ENCODE results near the gene CACHD1. TPM values are rescaled to one million over a fixed set of nuclear protein-coding genes. Genes with fewer than 3 reads are reported as not detected.

CACHD1 gene
- total and polyA plus RNA-seq, 2 of the 8 experiments (the other 6 are each of a cell fraction or from before 2014, with no cell fraction given): 22.2 to 42.5 TPM

GRCh38 chr1:64686828-64687724 is 217.1 kb downstream of the CACHD1 start (continued):
- TF ChIP-seq CHD7 (IDR thresholded peaks at IDR 0.05; ENCODE audit: insufficient replicate concordance, low read length) (peak; percentile 49), RAD21 (IDR thresholded peaks at IDR 0.05 in 1 of 2, conservative IDR thresholded peaks at IDR 0.05 in 1 of 2; ENCODE audit: low read depth in 2 of 2, low read length in 2 of 2) (peak; percentile 67 to 70)
- TF ChIP-seq, protein P1, sequence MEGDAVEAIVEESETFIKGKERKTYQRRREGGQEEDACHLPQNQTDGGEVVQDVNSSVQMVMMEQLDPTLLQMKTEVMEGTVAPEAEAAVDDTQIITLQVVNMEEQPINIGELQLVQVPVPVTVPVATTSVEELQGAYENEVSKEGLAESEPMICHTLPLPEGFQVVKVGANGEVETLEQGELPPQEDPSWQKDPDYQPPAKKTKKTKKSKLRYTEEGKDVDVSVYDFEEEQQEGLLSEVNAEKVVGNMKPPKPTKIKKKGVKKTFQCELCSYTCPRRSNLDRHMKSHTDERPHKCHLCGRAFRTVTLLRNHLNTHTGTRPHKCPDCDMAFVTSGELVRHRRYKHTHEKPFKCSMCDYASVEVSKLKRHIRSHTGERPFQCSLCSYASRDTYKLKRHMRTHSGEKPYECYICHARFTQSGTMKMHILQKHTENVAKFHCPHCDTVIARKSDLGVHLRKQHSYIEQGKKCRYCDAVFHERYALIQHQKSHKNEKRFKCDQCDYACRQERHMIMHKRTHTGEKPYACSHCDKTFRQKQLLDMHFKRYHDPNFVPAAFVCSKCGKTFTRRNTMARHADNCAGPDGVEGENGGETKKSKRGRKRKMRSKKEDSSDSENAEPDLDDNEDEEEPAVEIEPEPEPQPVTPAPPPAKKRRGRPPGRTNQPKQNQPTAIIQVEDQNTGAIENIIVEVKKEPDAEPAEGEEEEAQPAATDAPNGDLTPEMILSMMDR (IDR thresholded peaks at IDR 0.05; ENCODE audit: control extremely low read depth in 1 of 3, insufficient read depth in 1 of 3, low read depth in 1 of 3, low read length in 3 of 3): peak; percentile 56 to 66 (median 58)

Measured in H1 (cell line).